Muscle layer of duodenum (tissue), 2 donors: ENCODE measurements around the gene PRKAR1B.

Experiments used
- H3K27ac ChIP-seq: one replicate; pipeline ENCODE4 v1.7.0; 2013; ENCODE audit warnings: mild to moderate bottlenecking, low read length
- H3K27me3 ChIP-seq: one replicate; pipeline ENCODE4 v1.7.0; 2013; ENCODE audit warnings: low read depth, mild to moderate bottlenecking, control low read depth, low read length
- H3K36me3 ChIP-seq, 2 donors: one replicate each; pipeline ENCODE4 v1.7.0; 2013; ENCODE audit warnings: low read length in 2 of 2, control low read depth in 1 of 2, mild to moderate bottlenecking in 1 of 2; ENCODE audit not compliant: insufficient read depth in 2 of 2, control insufficient read depth in 1 of 2
- H3K4me1 ChIP-seq, 2 donors: one replicate each; pipeline ENCODE4 v1.7.0; 2013; ENCODE audit warnings: low read length in 2 of 2, mild to moderate bottlenecking in 2 of 2, control low read depth in 1 of 2, moderate library complexity in 1 of 2; ENCODE audit not compliant: insufficient read depth in 2 of 2, control insufficient read depth in 1 of 2
- H3K4me3 ChIP-seq, 2 donors: one replicate each; pipeline ENCODE4 v1.7.0; 2013; ENCODE audit warnings: low read length in 2 of 2, low read depth in 1 of 2, mild to moderate bottlenecking in 1 of 2
- H3K9me3 ChIP-seq, 2 donors: one replicate each; pipeline ENCODE4 v1.7.0; 2013; ENCODE audit warnings: low read length in 2 of 2, control low read depth in 1 of 2, mild to moderate bottlenecking in 1 of 2; ENCODE audit not compliant: control insufficient read depth in 1 of 2
- donor health status: healthy.

The PRKAR1B gene

GRCh38 chr7:727104-727805 is at the start of gene PRKAR1B:
PRKAR1B (minus strand) TSS chr7:727281; CDS start chr7:711505, 15,776 bp downstream.
- Histone ChIP-seq H3K9me3 (no peaks in the 10 kb centered on the region), H3K36me3 (peaks cover 0 to 30% of the 10 kb centered on the region in 2 donors), H3K4me3 (peak within 1 kb of the TSS; percentile 67 to 70), H3K27me3 (no peaks in the 10 kb centered on the region), H3K4me1 (peaks cover 6 to 35% of the 10 kb centered on the region in 2 donors), H3K27ac (peak within 1 kb of the TSS; percentile 23)

GRCh38 chr7:776381-776780 is 49.3 kb upstream of the PRKAR1B start:
- H3K27me3 ChIP-seq, result no peaks in the 10 kb centered on the region
- H3K4me1 ChIP-seq, result peaks cover 6 to 37% of the 10 kb centered on the region in 2 donors
- H3K27ac ChIP-seq, result no peak overlapping the region
- H3K9me3 ChIP-seq, result no peaks in the 10 kb centered on the region
- peaks cover 21 to 24% of the 10 kb centered on the region in 2 donors for H3K36me3 ChIP-seq
- H3K4me3 ChIP-seq, result no peak overlapping the region

DNA sequence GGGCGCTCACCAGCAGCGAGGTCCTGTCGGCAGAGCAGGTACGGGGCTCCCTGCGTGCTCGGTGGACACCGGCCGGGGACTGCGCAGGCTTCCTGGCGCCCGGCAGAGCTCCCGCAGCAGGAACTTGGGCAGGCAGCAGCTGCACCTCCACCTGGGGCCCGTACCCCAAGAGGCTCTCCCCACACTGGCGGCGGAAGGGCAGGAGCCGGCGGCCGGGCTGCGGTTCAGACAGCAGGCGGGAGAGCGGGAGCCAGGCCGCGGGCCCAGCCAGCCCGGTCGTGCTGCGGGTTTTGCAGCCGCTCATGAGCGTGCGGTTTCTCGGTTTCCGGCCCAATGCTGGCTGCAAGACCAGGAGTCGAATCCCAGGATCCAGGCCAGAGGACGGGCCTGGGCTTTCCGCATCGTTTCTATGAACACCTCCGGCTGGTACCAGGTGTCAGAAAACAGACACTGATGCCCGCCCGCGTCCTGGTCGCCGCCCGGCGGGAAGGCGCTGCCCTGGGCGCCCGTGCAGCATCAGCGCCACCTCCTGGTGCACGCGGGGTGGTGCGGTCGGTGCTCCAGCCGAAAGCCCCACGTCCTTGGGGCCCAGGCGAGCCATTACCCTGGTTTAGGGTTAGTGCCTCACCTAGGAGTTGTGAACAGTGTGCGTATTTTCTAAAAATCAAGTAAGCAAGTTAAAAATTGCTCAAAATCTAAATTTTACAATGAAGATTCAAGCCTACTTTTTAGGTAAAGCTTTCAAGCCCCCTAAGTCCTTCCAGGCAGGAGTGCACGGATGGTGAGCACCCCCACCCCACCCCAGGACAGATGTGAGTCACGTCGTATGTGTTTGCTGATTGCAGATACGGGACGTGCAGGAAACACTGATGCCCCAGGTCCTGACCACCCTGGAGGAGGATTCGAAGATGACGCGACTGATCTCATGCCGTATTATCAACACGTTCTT is 47.4 kb upstream of the PRKAR1B start:
- peaks cover 10 to 24% of the 10 kb centered on the region in 2 donors for H3K36me3 ChIP-seq

DNA sequence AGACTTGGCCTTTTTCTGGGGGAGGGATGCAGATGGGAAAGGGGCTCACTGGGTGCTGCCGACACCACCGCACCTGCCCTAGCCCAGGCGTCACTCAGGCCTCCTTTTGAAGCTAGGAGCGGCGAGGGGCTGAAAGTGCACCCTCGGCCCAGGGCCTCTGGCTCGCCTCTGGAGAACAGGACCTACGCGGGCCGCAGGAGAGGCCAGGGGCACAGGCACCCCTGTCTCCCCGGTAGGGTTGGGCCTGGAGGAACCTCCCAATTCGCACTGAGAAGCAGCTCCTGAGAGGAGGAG is 46.5 kb upstream of the PRKAR1B start:
- no peaks in the 10 kb centered on the region for H3K27me3 ChIP-seq
- H3K36me3 ChIP-seq, result peaks cover 10 to 21% of the 10 kb centered on the region in 2 donors
- H3K9me3 ChIP-seq, result no peaks in the 10 kb centered on the region
- no peak overlapping the region for H3K27ac ChIP-seq
- peaks cover 10 to 39% of the 10 kb centered on the region in 2 donors for H3K4me1 ChIP-seq
- H3K4me3 ChIP-seq, result no peak overlapping the region

More for the DNA sequence above, 47.4 kb upstream of the PRKAR1B start:
- Histone ChIP-seq H3K27me3 (no peaks in the 10 kb centered on the region), H3K4me3 (no peak overlapping the region), H3K27ac (no peak overlapping the region), H3K4me1 (peaks cover 10 to 39% of the 10 kb centered on the region in 2 donors), H3K9me3 (no peaks in the 10 kb centered on the region)

DNA sequence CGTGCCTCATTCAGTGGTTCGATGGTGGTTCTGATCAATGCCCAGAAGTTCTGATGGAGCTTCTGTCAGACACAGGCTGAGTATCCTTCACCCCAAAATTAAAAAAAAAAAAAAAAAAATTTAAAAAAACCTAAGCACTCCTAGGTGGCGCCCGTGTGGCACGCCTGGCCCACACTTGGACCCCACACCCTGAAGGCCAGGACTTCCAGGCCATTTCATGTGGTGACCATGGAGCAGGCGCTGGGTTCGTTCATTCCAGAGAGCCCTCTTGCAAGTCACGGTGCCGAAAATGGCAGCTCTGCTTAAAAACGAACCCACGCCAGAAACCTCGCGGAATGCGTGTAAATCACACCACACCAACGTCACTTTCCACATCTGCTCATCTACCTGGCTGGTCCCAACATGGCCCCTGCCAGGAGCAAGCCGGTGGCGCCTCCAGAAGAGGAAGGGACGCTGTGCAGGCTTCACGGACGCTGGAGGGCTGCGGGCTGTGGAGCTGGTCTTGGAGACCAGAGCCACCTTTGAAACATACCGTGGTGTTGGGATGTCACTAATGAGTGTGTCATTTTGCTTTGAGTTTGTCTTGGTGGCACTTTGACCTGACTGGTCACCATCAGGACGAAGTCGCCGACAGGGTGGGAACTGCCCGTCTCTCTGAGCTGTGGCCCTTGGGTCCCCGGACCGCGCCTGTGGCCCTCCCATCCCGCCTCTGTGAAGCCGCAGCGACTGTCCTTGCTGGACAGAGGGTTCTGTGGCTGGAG is 46.0 kb upstream of the PRKAR1B start:
- Histone ChIP-seq H3K27me3 (no peaks in the 10 kb centered on the region), H3K27ac (no peak overlapping the region), H3K36me3 (peaks cover 10 to 21% of the 10 kb centered on the region in 2 donors), H3K4me3 (no peak overlapping the region), H3K4me1 (peaks cover 10 to 39% of the 10 kb centered on the region in 2 donors), H3K9me3 (no peaks in the 10 kb centered on the region)

DNA sequence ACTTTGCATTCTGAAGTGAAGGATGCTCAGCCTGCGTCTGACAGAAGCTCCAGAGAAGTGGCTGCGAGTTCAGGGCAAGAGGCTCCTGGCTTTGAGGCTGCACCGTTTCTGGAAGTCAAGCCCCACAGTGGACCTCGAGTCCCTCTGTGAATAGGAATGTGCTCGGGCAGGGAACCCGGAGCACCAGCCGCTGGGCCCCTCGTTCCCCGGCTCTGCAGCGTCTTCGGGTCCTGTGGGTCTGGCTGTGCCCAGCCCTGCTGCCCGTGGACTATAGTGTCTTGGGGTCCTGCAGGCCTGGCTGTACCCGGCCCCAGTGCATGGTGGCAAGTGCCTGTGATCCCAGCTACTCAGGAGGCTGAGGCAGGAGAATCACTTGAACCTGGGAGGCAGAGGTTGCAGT is 45.3 kb upstream of the PRKAR1B start:
- Histone ChIP-seq H3K27ac (no peak overlapping the region), H3K4me3 (no peak overlapping the region), H3K36me3 (peaks cover 10 to 28% of the 10 kb centered on the region in 2 donors), H3K4me1 (peaks cover 10 to 39% of the 10 kb centered on the region in 2 donors), H3K27me3 (no peaks in the 10 kb centered on the region), H3K9me3 (no peaks in the 10 kb centered on the region)

GRCh38 chr7:772005-772294 is 44.9 kb upstream of the PRKAR1B start:
- H3K36me3 ChIP-seq, result peaks cover 10 to 28% of the 10 kb centered on the region in 2 donors
- H3K4me1 ChIP-seq, result peaks cover 10 to 39% of the 10 kb centered on the region in 2 donors
- no peak overlapping the region for H3K27ac ChIP-seq
- H3K4me3 ChIP-seq, result no peak overlapping the region
- no peaks in the 10 kb centered on the region for H3K9me3 ChIP-seq
- H3K27me3 ChIP-seq, result no peaks in the 10 kb centered on the region

DNA sequence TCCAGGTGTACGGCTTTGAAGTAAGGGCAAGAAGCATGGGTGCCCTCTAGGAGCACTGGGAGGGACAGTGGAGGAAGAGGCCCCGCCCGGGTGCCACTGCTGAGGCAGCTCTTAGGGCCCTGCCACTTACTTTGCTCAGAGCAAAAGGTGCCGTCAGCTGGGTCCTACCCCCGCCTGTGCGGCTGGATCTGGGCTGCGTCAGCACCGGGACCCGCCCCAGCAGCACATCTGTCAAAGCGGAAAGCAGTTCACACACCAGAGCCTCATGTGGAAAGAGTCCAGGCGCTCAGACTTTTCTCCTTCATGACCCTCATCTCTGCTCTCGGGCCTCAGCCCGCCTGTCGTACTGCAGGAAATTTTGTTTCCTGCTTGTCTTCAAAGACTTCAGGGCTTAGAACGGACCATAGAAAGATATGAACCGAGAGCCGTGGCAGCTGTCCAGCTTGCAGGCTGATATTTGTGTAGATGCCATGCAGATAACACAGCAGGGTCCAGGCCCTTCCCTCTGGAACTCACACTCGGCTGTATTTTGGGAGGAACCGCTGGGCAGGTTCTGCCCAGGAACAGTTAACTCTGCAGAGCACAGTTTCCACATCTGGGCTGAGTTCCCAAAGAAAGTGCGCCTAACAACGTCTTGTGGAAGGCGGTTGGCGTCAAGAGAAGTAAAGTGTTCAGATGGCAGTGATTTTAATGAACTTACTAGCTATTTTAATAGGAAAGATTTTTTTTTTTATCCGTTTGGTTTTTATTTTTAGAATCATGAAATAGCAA is 44.3 kb upstream of the PRKAR1B start:
- Histone ChIP-seq H3K27me3 (no peaks in the 10 kb centered on the region), H3K36me3 (peaks cover 10 to 28% of the 10 kb centered on the region in 2 donors), H3K4me3 (peak overlapping the region in 1 of 2 donors; percentile 12), H3K27ac (peak overlapping the region; percentile 69), H3K9me3 (no peaks in the 10 kb centered on the region), H3K4me1 (peaks cover 10 to 39% of the 10 kb centered on the region in 2 donors)

DNA sequence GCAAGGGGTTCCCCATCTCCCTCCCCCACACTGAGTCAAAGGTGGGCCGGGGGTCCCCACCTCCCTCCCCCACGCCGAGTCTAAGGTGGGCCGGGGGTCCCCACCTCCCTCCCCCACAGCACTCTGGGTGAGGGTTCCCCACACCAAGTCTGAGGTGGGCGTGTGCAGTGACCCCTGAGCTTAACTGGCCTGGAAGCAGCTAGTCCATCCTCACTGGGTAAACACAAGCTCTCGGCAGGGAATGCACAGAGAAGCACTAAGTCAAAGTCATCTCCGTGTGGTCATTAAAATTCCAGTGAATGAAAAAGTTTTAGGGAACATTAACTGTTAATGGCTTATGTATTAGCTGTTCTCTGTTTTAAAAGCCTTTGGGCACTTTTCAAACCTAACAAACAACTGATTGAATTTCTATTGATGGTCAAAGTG is 43.7 kb upstream of the PRKAR1B start:
- Histone ChIP-seq H3K27me3 (no peaks in the 10 kb centered on the region), H3K4me3 (peak overlapping the region in 1 of 2 donors; percentile 12), H3K36me3 (peaks cover 10 to 28% of the 10 kb centered on the region in 2 donors), H3K27ac (peak overlapping the region; percentile 69), H3K4me1 (peaks cover 10 to 39% of the 10 kb centered on the region in 2 donors), H3K9me3 (no peaks in the 10 kb centered on the region)

GRCh38 chr7:770336-770735 is 43.3 kb upstream of the PRKAR1B start:
- Histone ChIP-seq H3K4me1 (peaks cover 10 to 39% of the 10 kb centered on the region in 2 donors), H3K9me3 (no peaks in the 10 kb centered on the region), H3K4me3 (no peak overlapping the region), H3K36me3 (peaks cover 10 to 29% of the 10 kb centered on the region in 2 donors), H3K27me3 (no peaks in the 10 kb centered on the region), H3K27ac (no peak overlapping the region)
